ENCODE data around the gene AOX1.

The AOX1 gene

GRCh38 chr2:200658278-200658864 is 72.6 kb downstream of the AOX1 start:
- POLR2A ChIA-PET, result no interaction called here
- DNase-seq (ENCODE audit: extremely low spot score), result no peak
- TF ChIP-seq, protein P1, sequence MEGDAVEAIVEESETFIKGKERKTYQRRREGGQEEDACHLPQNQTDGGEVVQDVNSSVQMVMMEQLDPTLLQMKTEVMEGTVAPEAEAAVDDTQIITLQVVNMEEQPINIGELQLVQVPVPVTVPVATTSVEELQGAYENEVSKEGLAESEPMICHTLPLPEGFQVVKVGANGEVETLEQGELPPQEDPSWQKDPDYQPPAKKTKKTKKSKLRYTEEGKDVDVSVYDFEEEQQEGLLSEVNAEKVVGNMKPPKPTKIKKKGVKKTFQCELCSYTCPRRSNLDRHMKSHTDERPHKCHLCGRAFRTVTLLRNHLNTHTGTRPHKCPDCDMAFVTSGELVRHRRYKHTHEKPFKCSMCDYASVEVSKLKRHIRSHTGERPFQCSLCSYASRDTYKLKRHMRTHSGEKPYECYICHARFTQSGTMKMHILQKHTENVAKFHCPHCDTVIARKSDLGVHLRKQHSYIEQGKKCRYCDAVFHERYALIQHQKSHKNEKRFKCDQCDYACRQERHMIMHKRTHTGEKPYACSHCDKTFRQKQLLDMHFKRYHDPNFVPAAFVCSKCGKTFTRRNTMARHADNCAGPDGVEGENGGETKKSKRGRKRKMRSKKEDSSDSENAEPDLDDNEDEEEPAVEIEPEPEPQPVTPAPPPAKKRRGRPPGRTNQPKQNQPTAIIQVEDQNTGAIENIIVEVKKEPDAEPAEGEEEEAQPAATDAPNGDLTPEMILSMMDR (IDR thresholded peaks at IDR 0.05; ENCODE audit: control extremely low read depth, extremely low read depth, low read depth, missing control alignments), result no peak
- CTCF ChIA-PET, result no interaction called here

GRCh38 chr2:200659410-200659809 is 73.6 kb downstream of the AOX1 start:
- ChIA-PET CTCF (no interaction called here), POLR2A (no interaction called here)
- TF ChIP-seq, protein P1 (IDR thresholded peaks at IDR 0.05; ENCODE audit: control extremely low read depth, extremely low read depth, low read depth, missing control alignments), result no peak
- DNase-seq (ENCODE audit: extremely low spot score), result no peak

DNA sequence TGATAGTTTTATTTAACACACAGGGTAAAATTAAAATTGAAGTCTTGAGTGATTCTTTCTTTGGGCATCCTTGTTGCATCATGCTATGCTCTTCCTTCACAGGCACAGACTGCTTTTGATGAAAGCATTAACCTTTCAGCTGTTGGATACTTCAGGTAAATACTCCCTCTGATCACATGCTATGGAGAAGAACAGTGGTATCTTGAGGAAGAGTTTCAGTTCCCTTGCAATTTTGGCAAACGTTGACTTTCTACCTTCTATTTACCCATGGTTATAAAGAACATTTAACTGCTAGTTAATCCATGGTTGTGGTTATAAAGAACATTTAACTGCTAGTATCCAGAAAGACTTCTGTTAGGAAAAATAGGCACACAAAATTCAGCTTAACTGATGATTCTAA is 75.7 kb downstream of the AOX1 start:
- TF ChIP-seq, protein P1 (IDR thresholded peaks at IDR 0.05; ENCODE audit: control extremely low read depth, extremely low read depth, low read depth, missing control alignments), result no peak
- DNase-seq (ENCODE audit: extremely low spot score), result no peak
- ChIA-PET CTCF (no interaction called here), POLR2A (no interaction called here)

- TF ChIP-seq, protein P1 (IDR thresholded peaks at IDR 0.05; ENCODE audit: control extremely low read depth, extremely low read depth, low read depth, missing control alignments), result no peak
- POLR2A ChIA-PET, result no interaction called here
- DNase-seq (ENCODE audit: extremely low spot score), result no peak
- CTCF ChIA-PET, result interaction anchor here (1.0 kb wide), 1 partner anchor 32 kb away, joined by 3 read pairs; no protein-coding TSS in a partner anchor
These were observed 76.9 kb downstream of the AOX1 start for GRCh38 chr2:200662727-200663126.

GRCh38 chr2:200664770-200665494 is 79.1 kb downstream of the AOX1 start:
- DNase-seq (ENCODE audit: extremely low spot score), result no peak
- ChIA-PET CTCF (no interaction called here), POLR2A (no interaction called here)
- TF ChIP-seq, protein P1 (IDR thresholded peaks at IDR 0.05; ENCODE audit: control extremely low read depth, extremely low read depth, low read depth, missing control alignments), result no peak

- ChIA-PET POLR2A (no interaction called here), CTCF (interaction anchor here (0.8 to 0.9 kb wide), 2 partner anchors 10 to 48 kb away, joined by 3 read pairs; no protein-coding TSS in a partner anchor)
- TF ChIP-seq, protein P1 (IDR thresholded peaks at IDR 0.05; ENCODE audit: control extremely low read depth, extremely low read depth, low read depth, missing control alignments), result no peak
- no peak for DNase-seq (ENCODE audit: extremely low spot score)
These were observed 80.0 kb downstream of the AOX1 start for GRCh38 chr2:200665626-200666453.
